Bronchial epithelial cell (primary cell): Measurements from ENCODE around the gene PMEPA1. TPM values are rescaled to one million over a fixed set of nuclear protein-coding genes. Genes with fewer than 3 reads are reported as not detected.

ENCODE experiments used
- DNase-seq: peaks from one replicate; pipeline ENCODE4 v3.0.0-alpha.2; 2010; ENCODE audit warnings: low read depth
- FAIRE-seq: peaks from 2 replicates; lab custom pipeline; 2011; peaks lifted over from hg19 to GRCh38; lab: Jason Lieb, UNC
- H3K27me3 ChIP-seq: 2 replicates; pipeline ENCODE4 v1.5.1; 2011; ENCODE audit warnings: low read length; ENCODE audit not compliant: control insufficient read depth, insufficient read depth
- H3K36me3 ChIP-seq: 2 replicates; pipeline ENCODE4 v1.5.1; 2011; ENCODE audit warnings: low read length; ENCODE audit not compliant: control insufficient read depth, insufficient read depth
- H3K4me3 ChIP-seq: 2 replicates; pipeline ENCODE4 v1.5.1; 2011; ENCODE audit warnings: mild to moderate bottlenecking, low read depth, low read length, control low read depth
- CTCF ChIP-seq: IDR thresholded peaks from 2 replicates; pipeline ENCODE4 v1.5.1; 2011; ENCODE audit warnings: mild to moderate bottlenecking, moderate library complexity, low read length, control low read depth, inconsistent platforms; ENCODE audit not compliant: insufficient read depth, severe bottlenecking
- total RNA-seq: library from RNA; depleted of rRNA; stranded (reverse); fragments of >200 nt; gene quantifications from 2 replicates; pipeline ENCODE4 v1.2.1, GENCODE V29; 2014

Gene PMEPA1
- total RNA-seq, 1 donor from 2014 or later = 51.1 TPM

DNA sequence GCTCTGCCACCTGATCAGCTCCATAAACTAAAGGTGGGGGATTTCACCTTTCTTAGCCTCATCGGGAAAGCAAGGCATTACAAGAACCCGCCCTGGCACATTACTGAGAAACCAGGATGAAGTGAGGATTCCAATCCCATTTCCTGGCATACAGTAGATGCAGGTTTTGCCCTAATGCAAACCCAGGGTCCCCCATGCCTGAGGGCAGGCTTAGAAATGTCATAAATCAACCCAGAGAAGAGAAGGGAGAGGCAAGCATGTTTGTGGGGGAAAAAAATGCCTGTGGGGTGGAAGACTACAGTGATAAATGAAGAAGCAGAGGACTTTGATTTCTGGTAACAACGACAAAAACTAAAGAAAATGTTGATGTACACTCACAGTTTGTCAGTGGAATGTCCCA, 18.0 kb upstream of the PMEPA1 start:
- TF ChIP-seq CTCF = no peak
- no peak overlapping the region for H3K4me3 ChIP-seq
- H3K27me3 ChIP-seq = peaks cover 10% of the 10 kb centered on the region
- no peak for FAIRE-seq
- H3K36me3 ChIP-seq = no peaks in the 10 kb centered on the region
- DNase-seq = no peak

- TF ChIP-seq CTCF = no peak
- FAIRE-seq (no peak), DNase-seq (no peak)
- H3K36me3 ChIP-seq = no peaks in the 10 kb centered on the region
- peaks cover 10% of the 10 kb centered on the region for H3K27me3 ChIP-seq
- H3K4me3 ChIP-seq = no peak overlapping the region
Observed at GRCh38 chr20:57725636-57726035, 15.8 kb upstream of the PMEPA1 start.

GRCh38 chr20:57724610-57725405, 15.0 kb upstream of the PMEPA1 start:
- H3K4me3 ChIP-seq = no peak overlapping the region
- no peaks in the 10 kb centered on the region for H3K36me3 ChIP-seq
- FAIRE-seq = no peak
- H3K27me3 ChIP-seq = peaks cover 8% of the 10 kb centered on the region
- TF ChIP-seq CTCF = no peak
- DNase-seq = no peak

DNA sequence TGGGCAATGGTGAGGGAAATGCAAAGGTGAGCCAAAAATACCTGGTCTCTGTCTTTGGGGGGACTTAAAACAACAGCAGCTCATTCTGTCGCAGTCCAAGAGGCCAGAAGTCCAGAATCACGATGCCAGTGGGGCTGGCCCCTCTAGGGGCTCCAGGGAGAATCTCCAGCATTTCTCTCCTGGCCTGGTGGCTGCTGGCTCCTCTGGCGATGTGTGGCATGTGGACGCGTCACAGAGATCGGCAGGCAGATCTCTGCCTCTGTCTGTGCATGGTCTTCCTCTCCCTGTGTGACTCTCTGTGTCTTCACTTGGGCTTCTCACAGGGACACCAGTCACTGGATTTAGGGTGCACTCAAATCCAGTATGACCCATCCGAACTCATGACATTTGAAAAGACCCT, 14.0 kb upstream of the PMEPA1 start:
- DNase-seq = no peak
- no peak for TF ChIP-seq CTCF
- Histone ChIP-seq H3K4me3 (no peak overlapping the region), H3K27me3 (peaks cover 8% of the 10 kb centered on the region), H3K36me3 (no peaks in the 10 kb centered on the region)
- FAIRE-seq = no peak

GRCh38 chr20:57719951-57720350, 10.1 kb upstream of the PMEPA1 start:
- DNase-seq (no peak), FAIRE-seq (no peak)
- Histone ChIP-seq H3K27me3 (peaks cover 4% of the 10 kb centered on the region), H3K4me3 (no peak overlapping the region), H3K36me3 (no peaks in the 10 kb centered on the region)
- TF ChIP-seq CTCF = no peak

DNA sequence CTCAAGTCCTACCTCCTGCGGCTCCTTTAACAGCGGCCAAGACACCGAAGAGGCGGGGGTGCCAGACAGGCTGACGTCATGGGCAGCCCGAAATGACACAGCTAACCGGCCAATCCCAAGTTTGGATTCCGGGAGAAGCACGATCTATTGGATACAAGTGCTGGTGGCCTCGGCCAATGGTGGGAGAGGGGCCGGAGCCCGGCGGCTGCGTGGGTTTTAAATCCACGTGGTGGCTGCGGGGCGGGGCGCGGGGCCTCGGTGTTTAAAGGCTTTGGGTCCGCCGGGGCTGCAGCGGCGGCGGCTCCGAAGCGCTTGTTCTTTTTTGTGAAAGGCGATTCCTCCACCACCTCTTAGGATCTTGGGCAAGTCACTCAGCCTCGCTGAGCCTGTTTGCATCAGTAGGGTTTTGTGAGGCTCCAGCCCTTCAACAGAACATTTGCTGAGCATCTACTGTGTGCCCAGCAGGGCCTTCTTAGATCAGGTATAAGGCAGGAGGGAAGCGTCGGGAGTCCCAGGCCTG, 8.7 kb upstream of the PMEPA1 start:
- DNase-seq (peak; percentile 94), FAIRE-seq (no peak)
- Histone ChIP-seq H3K27me3 (peaks cover 2% of the 10 kb centered on the region), H3K36me3 (no peaks in the 10 kb centered on the region), H3K4me3 (peak overlapping the region; percentile 39)
- TF ChIP-seq CTCF = no peak
